SJCRH30 (cell line): ENCODE data around the gene ETFDH. TPM values are rescaled to one million over a fixed set of nuclear protein-coding genes. Genes with fewer than 3 reads are reported as not detected.
"Not testable (repeated sequence)": the region's sequence is repeated elsewhere in the genome, so short reads cannot be mapped to it uniquely, and the experiment has no call there.

Source experiments
- DNase-seq, 2 experiments: peaks; one replicate each; pipeline ENCODE4 v3.0.0-alpha.2; 2015 to 2020
- H3K27ac ChIP-seq: fragments of 250-450 bp; sonication (Bioruptor Pico); 2 replicates; pipeline ENCODE4 v1.5.1; 2020; ENCODE audit warnings: mild to moderate bottlenecking, moderate library complexity
- H3K27me3 ChIP-seq: fragments of 250-450 bp; sonication (Bioruptor Pico); 2 replicates; pipeline ENCODE4 v1.5.1; 2020; ENCODE audit warnings: mild to moderate bottlenecking, moderate library complexity
- H3K36me3 ChIP-seq: fragments of 250-450 bp; sonication (Bioruptor Pico); 2 replicates; pipeline ENCODE4 v1.5.1; 2020; ENCODE audit warnings: mild to moderate bottlenecking, moderate library complexity
- H3K4me1 ChIP-seq: fragments of 250-450 bp; sonication (Bioruptor Pico); 2 replicates; pipeline ENCODE4 v1.5.1; 2020; ENCODE audit warnings: mild to moderate bottlenecking, moderate library complexity
- H3K4me3 ChIP-seq: fragments of 250-450 bp; sonication (Bioruptor Pico); 2 replicates; pipeline ENCODE4 v1.5.1; 2020; ENCODE audit warnings: mild to moderate bottlenecking, moderate library complexity
- H3K9me3 ChIP-seq: fragments of 250-450 bp; sonication (Bioruptor Pico); replicated peaks from 2 replicates; pipeline ENCODE4 v1.5.1; 2020; ENCODE audit warnings: mild to moderate bottlenecking, moderate library complexity
- total RNA-seq: library from RNA; depleted of rRNA; stranded (reverse); fragments of >200 nt; shearing (Covaris generic); gene quantifications from 2 replicates; pipeline ENCODE4 v1.2.3, GENCODE V29; 2014; rRNA removed

Gene ETFDH
- 6.1 and 8.9 TPM in 2 replicates for total RNA-seq

GRCh38 chr4:158671915-158672806 lies at the start of gene ETFDH:
TSS of gene ETFDH (plus strand) at chr4:158672296. CDS start at chr4:158672457, 161 bp downstream.
- peaks cover 7% of the 10 kb centered on the region; the same call in 1 of the 2 replicates for H3K36me3 ChIP-seq
- DNase-seq: peak; percentile 94 to 95
- H3K27ac ChIP-seq: peak within 1 kb of the TSS; percentile 99
- H3K4me1 ChIP-seq: no peaks in the 10 kb centered on the region
- no peaks in the 10 kb centered on the region for H3K9me3 ChIP-seq
- peak within 1 kb of the TSS; percentile 99 for H3K4me3 ChIP-seq
- no peaks in the 10 kb centered on the region for H3K27me3 ChIP-seq

GRCh38 chr4:158624889-158625478 lies 47.1 kb upstream of the ETFDH start:
- peak; percentile 1 to 51 for DNase-seq
- H3K27ac ChIP-seq: no peak overlapping the region
- H3K36me3 ChIP-seq: no peaks in the 10 kb centered on the region
- no peaks in the 10 kb centered on the region for H3K4me1 ChIP-seq
- no peaks in the 10 kb centered on the region for H3K9me3 ChIP-seq
- H3K4me3 ChIP-seq: no peak overlapping the region
- H3K27me3 ChIP-seq: no peaks in the 10 kb centered on the region

GRCh38 chr4:158625544-158625943 lies 46.6 kb upstream of the ETFDH start:
- no peaks in the 10 kb centered on the region for H3K4me1 ChIP-seq
- no peak overlapping the region for H3K27ac ChIP-seq
- no peaks in the 10 kb centered on the region for H3K36me3 ChIP-seq
- no peaks in the 10 kb centered on the region for H3K9me3 ChIP-seq
- H3K4me3 ChIP-seq: no peak overlapping the region
- H3K27me3 ChIP-seq: no peaks in the 10 kb centered on the region
- no peak for DNase-seq

- Histone ChIP-seq H3K4me1 (no peaks in the 10 kb centered on the region), H3K27me3 (no peaks in the 10 kb centered on the region), H3K36me3 (no peaks in the 10 kb centered on the region), H3K27ac (no peak overlapping the region), H3K9me3 (no peaks in the 10 kb centered on the region), H3K4me3 (no peak overlapping the region)
- DNase-seq: no peak
Observed at GRCh38 chr4:158630893-158631292, 41.2 kb upstream of the ETFDH start.

GRCh38 chr4:158636619-158637018 lies 35.5 kb upstream of the ETFDH start:
- H3K27me3 ChIP-seq: no peaks in the 10 kb centered on the region
- DNase-seq: no peak
- H3K4me1 ChIP-seq: no peaks in the 10 kb centered on the region
- no peaks in the 10 kb centered on the region for H3K36me3 ChIP-seq
- no peaks in the 10 kb centered on the region for H3K9me3 ChIP-seq
- no peak overlapping the region for H3K27ac ChIP-seq
- no peak overlapping the region for H3K4me3 ChIP-seq

GRCh38 chr4:158644356-158644755 lies 27.7 kb upstream of the ETFDH start:
- H3K9me3 ChIP-seq: no peaks in the 10 kb centered on the region
- no peak overlapping the region for H3K27ac ChIP-seq
- no peak overlapping the region for H3K4me3 ChIP-seq
- no peaks in the 10 kb centered on the region for H3K36me3 ChIP-seq
- no peak for DNase-seq
- no peaks in the 10 kb centered on the region for H3K27me3 ChIP-seq
- H3K4me1 ChIP-seq: no peaks in the 10 kb centered on the region

GRCh38 chr4:158644760-158645159 lies 27.3 kb upstream of the ETFDH start:
- no peak for DNase-seq
- no peaks in the 10 kb centered on the region for H3K27me3 ChIP-seq
- H3K27ac ChIP-seq: no peak overlapping the region
- no peaks in the 10 kb centered on the region for H3K9me3 ChIP-seq
- no peaks in the 10 kb centered on the region for H3K36me3 ChIP-seq
- H3K4me3 ChIP-seq: no peak overlapping the region
- H3K4me1 ChIP-seq: no peaks in the 10 kb centered on the region

GRCh38 chr4:158649111-158649680 lies 22.9 kb upstream of the ETFDH start:
- no peaks in the 10 kb centered on the region for H3K4me1 ChIP-seq
- H3K27ac ChIP-seq: no peak overlapping the region
- H3K36me3 ChIP-seq: no peaks in the 10 kb centered on the region
- no peaks in the 10 kb centered on the region for H3K27me3 ChIP-seq
- DNase-seq: no peak
- no peak overlapping the region for H3K4me3 ChIP-seq
- H3K9me3 ChIP-seq: no peaks in the 10 kb centered on the region

GRCh38 chr4:158652920-158653319 lies 19.2 kb upstream of the ETFDH start:
- Histone ChIP-seq H3K36me3 (no peaks in the 10 kb centered on the region), H3K27me3 (no peaks in the 10 kb centered on the region), H3K9me3 (no peaks in the 10 kb centered on the region), H3K27ac (no peak overlapping the region), H3K4me1 (no peaks in the 10 kb centered on the region), H3K4me3 (no peak overlapping the region)
- DNase-seq: no peak

- Histone ChIP-seq H3K27ac (no peak overlapping the region), H3K27me3 (no peaks in the 10 kb centered on the region), H3K4me3 (no peak overlapping the region), H3K9me3 (no peaks in the 10 kb centered on the region), H3K36me3 (no peaks in the 10 kb centered on the region), H3K4me1 (no peaks in the 10 kb centered on the region)
- no peak for DNase-seq
Observed at GRCh38 chr4:158656439-158656838, 15.7 kb upstream of the ETFDH start.

- Histone ChIP-seq H3K27me3 (no peaks in the 10 kb centered on the region), H3K9me3 (no peaks in the 10 kb centered on the region), H3K4me1 (no peaks in the 10 kb centered on the region), H3K27ac (no peak overlapping the region), H3K36me3 (no peaks in the 10 kb centered on the region), H3K4me3 (no peak overlapping the region)
- no peak for DNase-seq
Observed at GRCh38 chr4:158657291-158657690, 14.8 kb upstream of the ETFDH start.

GRCh38 chr4:158663255-158663654 lies 8.8 kb upstream of the ETFDH start:
- H3K9me3 ChIP-seq, H3K27ac ChIP-seq, H3K4me3 ChIP-seq, H3K4me1 ChIP-seq, H3K36me3 ChIP-seq, DNase-seq, H3K27me3 ChIP-seq: not testable (repeated sequence)

- not testable (repeated sequence) for H3K27ac ChIP-seq, H3K27me3 ChIP-seq, DNase-seq, H3K4me3 ChIP-seq, H3K4me1 ChIP-seq, H3K9me3 ChIP-seq, H3K36me3 ChIP-seq
Observed at GRCh38 chr4:158663707-158664625, 8.1 kb upstream of the ETFDH start.

GRCh38 chr4:158664806-158665205 lies 7.3 kb upstream of the ETFDH start:
- Histone ChIP-seq H3K27me3 (no peaks in the 10 kb centered on the region), H3K36me3 (peaks cover 7% of the 10 kb centered on the region), H3K27ac (no peak overlapping the region), H3K9me3 (no peaks in the 10 kb centered on the region), H3K4me1 (no peaks in the 10 kb centered on the region), H3K4me3 (no peak overlapping the region)
- DNase-seq: no peak
